HG03095 (cell line): ENCODE results near the gene IFT122.

Experiments used
- ATAC-seq: cut with Tn5 transposase; IDR thresholded peaks from one replicate; pipeline ENCODE4 v1.9.1; 2021; ENCODE audit warnings: moderate library complexity; ENCODE audit not compliant: unreplicated experiment

The IFT122 gene

DNA sequence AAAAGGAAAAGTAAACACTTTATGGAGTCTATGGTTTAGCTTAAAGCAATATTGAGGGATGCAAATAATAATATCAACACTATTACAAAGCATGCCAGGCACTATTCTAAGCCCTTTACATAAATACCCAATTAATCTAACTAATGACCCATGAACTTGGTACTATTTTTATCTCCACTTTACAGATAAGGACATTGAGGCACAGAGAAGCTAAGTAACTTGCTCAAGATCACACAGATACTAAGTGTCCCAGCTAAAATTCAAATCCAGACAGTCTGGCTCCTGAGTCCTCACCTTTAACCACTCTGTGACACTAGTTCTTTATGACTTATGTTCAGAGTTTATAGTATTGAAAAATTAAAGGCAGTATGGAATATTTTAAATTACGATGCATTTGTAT lies 5.9 kb upstream of the IFT122 start:
- no peak for ATAC-seq

DNA sequence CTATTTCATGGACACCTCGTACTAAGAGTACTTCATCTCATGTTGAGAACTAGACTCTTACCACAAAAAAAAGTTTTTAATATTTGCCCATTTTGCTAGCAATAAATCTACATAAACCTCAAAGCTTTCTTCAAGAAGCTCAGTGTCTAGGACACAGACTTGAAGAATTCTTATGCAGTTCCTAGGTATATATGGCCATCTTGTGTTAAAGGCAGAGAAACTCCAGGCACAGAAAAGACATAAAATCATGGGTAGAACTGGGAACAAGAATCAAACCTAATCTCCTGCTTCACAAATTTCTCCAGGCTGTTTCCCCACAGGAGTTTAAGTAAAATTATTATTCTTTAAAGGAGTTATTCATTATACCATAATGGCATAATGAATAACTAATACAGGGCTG lies 4.7 kb upstream of the IFT122 start:
- no peak for ATAC-seq

DNA sequence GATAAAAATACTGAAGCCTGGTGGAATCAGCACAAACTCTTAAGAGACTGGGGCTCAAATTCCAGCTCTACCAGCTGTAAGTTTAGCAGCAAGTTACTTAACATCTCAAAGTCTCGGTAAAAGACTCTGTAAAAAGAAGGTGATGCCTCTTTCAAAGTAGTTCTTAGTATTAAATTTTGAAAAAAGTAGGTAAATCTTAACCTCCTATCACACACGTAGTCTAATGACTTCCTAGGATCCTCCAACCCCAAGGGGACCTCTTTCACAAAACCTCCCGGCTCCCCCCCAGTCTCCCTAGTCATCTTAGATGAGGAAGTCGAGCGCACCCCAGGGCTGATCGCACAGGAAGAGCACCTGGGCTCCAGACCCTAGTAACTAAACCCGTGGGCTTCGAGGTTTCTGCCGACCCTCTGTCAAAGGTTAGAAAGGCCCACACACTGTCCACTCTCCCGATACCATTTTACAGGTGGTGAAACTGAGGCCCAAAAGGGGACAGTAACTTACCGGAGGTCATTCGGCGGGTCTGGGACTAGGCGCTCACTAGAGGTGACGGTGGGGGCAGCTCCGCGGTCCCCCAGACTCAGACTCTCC lies 703 bp upstream of the IFT122 start:
- ATAC-seq, result peak; percentile 11

DNA sequence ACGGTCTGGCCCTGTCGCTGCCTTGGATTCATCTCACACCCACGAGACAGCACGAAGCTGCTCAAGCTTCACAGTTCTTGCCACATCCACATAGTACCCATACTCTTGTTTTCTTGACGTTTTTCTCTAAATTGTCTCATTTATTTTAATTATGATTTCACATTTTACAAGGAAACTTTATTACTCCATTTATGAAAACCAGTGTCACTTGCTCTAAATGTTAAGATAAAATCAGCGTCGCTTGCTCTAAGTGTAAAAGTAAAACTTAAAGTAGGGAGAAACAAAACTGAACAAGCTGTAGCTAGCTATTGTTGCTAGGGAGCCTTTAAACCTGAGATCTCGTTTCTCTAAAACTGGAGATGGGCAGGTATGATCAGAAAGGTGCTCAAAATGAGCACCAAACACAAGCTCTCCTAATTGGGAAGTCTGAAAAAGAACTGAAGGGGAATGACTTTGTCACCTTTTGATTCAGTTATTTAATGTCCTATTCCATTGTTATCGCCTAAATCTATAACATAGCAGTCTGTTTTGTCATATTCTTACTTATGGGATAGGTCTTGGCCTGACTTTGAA lies 680 bp downstream of the IFT122 start:
- no peak for ATAC-seq

DNA sequence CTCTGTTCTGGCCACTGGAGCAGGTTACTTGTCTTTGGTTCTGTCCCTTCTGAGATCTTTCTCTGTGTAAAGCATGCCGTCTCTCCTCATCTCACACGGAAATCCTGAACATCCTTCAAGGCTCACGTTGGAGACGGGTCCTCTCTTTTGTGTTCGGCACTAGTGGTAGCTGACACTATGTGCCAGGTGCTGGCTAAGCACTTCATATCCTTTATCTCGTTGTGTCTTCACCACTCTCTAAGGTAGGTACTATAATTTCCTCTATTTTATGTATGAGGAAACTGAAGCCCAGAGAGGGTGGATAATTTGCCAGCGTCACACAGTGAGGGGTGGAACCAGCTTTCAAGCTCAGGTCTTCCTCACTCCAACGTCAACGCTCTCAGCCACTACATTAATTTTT lies 1.2 kb downstream of the IFT122 start:
- no peak for ATAC-seq

DNA sequence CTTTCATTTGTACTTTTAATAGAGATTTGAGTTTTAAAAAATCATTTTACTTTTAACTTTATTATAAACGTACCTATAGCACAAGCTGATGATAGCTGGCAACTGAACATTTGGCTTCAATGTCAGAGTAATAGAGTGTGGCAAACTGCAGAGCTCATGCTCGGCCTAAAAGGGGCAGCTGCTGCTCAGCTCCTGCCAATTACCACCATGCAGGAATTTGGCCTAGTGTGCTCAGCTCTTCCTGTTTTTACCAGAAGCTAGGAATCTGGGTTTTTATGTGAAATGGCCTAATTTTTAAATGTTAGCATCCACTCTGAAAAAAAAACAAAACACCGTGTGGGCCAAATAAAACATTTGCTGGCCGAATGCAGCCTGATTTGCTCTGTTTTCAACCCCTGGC lies 1.8 kb downstream of the IFT122 start:
- ATAC-seq, result no peak

DNA sequence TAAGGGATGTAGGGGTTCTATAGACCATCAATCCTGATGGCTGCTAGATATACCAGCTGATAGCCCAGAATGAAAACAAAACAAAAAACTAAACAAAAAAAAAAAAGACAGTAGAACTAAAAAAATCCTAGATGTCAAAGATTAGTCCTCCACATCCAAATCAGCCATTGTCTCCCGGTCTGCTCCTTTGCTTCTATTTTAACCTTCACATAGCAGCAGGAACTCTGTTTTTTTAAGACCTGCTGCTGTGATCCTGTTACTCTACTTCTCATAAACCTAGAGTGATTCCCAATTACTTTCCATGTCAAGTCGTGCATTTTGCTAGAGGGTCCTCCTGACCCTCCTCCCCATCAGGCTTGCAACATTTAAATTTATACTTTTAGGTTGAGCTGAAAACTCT lies 2.5 kb downstream of the IFT122 start:
- no peak for ATAC-seq

DNA sequence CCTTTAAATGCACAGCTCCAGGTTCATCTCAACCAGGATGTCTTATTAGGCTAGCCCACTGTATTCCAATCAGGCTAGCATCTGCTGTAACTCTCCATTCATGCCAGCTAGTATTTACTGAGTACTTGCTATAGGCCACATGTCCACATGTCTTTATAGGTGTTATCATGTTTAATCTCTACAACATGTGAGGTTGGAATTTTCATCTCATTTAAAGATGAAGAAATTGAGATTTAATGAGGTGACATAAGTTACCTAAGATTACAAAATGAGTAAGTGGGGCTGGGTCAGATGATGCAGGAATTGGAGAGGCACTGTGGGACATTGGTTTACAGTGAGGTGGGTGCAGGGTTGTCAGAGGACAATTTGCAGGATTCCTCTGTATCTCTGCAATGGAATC lies 2.9 kb downstream of the IFT122 start:
- no peak for ATAC-seq

DNA sequence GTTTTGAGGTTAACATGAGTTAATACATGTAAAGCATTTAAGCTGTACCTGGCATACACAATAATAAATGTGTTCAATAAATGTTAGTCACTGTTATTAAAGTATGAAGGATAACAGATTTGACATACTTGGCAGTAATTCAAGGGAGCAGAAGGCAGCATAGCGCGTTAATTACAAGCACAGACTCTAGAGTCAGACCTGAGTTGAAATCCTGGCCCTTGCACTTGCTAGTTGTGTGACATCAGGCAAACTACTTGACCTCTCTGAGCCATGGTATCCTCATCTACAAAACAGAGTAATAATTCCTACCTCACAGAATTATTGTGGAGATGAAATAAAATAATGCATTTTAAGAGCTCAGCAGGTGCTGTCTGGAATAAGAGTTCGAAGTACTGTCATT lies 5.4 kb downstream of the IFT122 start:
- ATAC-seq, result no peak

DNA sequence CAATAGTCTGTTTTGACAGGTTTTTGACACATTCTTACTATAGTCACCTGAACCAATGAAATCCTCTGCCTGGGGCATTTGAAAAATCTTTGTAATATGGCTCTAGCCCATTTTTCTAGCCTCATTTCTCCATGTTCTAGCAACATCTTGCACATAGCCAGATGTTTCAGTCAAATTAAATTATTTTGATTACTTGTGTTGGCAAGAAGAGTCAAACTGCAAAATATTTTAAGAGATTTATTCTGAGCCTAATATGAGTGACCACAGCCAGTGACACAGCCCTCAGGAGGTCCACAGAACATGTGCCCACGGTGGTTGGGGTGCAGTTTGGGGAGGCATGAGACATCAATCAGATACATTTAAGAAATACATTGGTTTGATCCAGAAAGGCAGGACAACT lies 6.9 kb downstream of the IFT122 start:
- no peak for ATAC-seq

DNA sequence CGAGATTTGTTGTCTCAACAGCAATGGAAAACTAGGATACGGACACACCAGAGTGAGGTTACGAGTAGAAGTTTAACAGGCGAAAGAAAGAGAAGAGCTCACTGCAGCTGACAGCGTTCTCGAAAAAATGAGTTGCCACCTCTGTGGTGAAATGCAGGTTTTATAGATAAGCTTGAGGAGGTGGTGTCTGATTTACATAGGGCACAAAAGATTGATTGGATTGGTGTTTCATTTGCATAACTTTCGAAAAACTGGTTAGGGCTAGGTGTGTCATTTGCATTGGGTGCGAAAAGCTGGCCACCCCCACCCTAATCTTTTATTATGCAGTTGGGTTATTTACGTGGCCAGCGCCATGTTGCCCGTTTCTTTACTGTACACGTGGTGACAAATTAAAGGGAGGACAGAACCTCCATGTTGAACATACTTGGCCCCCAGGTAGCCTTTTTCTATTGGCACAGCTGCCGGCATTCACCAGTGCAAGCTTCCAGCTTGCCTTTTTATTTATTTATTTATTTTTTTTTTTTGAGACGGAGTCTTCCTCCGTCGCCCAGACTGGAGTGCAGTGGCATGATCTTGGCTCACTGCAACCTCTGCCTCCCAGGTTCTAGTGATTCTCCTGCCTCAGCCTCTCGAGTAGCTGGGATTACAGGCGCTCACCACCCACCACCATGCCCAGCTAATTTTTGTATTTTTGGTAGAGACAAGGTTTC lies 8.3 kb downstream of the IFT122 start:
- ATAC-seq, result no peak

DNA sequence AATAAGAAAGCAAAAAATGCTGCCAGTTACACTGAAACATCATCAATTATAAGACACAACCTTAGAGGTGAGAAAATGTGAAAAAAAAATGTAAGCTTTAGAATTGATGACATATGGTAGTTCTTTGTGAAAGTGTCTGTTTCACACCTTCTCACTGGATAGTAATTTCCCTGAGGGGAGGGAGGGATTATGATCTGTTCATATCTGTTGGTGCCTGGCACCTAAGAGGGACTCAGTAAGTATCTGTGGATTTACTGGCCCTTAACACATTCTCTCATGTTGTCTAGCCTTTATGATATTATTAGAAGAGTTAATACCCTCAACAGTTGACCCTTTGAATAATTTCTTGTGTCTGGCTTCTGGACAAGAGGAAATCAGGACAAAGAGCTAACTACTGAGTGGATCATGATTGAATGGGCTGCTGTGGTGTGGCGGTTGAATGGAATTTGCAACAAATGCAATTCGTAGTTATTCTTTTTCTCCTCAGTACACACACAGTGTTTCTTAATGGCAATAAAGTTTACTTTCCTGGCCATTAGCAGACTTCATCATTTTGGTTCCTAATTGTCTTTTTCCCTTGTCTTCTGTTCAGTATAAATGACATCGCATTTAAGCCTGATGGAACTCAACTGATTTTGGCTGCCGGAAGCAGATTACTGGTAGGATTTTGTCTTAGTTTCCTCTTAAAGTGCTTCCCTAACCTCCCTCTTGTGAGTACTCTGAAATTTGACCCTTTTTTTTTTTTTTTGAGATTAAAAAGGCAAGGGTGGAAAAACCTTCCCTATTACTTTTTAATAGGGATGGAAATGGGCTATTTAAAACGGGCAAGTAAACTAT lies 9.5 kb downstream of the IFT122 start:
- ATAC-seq, result no peak

DNA sequence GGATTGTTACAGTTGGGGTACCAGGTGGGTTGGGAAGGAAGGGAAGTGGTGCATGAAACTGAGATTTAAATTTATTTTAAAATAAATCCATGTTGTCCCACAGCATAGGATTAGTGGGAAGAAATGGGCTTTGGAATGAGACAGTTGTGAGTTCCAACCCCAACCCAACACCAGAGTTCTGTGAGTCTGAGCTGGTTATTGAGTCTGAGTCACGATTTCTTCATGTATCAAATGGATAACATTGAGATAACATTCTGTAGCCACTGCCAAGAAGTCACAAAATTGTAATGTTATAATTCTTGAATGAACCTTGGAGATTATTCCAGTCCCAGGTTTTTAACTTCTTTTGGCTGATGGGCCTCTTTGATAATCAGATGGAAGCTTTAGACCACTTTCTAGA lies 13.7 kb downstream of the IFT122 start:
- no peak for ATAC-seq

DNA sequence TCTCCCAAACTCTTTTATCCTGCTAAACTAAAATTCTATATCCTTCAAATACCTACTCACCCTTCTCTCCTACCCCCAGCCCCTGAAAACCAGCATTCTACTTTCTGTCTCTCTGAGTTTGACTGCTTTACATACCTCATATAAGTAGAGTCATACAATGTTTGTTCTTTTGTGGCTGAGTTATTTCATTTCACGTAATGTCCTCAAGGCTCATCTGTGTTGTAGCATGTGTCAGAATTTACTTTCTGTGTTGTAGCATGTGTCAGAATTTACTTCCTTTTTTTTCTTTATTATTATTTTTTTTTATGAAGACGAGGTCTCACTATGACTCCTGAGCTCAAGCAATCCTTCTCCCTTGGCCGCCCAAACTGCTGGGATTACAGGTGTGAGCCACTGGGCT lies 20.1 kb downstream of the IFT122 start:
- peak; percentile 53 for ATAC-seq

DNA sequence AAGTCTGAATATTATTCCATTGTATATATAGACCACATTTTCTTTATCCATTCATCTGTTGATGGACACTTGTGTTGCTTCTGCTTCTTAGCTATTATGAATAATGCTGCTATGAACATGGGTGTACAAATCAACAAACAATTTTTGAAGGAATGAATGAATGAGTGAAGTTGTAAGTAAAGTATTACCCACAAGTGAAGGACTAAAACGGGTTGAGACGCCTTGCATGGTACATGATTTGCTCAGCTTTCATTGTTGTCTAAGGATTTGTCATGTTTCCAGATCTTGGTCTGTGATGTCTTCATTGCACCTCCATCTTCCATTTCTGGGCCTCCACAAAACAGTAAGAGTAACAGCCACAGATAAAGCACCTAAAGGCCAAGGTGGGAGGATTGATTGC lies 20.5 kb downstream of the IFT122 start:
- ATAC-seq, result no peak

DNA sequence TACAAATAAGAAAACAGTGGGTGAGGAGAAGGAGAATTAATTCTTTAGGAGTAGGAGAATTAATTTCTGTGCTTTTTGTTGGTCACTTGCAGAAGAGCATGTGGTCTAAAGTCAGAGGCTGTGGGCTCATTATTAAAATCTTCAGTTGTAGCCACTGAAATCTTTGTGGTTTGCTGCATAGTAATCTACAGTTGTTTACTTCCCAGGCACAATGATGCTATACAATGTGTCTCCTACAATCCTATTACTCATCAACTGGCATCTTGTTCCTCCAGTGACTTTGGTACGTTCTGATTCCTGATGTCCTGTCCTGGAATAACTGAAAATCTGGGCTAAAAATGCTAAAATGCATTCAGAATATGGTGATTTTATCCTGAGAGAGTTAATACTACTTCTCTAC lies 21.0 kb downstream of the IFT122 start:
- peak; percentile 45 for ATAC-seq

DNA sequence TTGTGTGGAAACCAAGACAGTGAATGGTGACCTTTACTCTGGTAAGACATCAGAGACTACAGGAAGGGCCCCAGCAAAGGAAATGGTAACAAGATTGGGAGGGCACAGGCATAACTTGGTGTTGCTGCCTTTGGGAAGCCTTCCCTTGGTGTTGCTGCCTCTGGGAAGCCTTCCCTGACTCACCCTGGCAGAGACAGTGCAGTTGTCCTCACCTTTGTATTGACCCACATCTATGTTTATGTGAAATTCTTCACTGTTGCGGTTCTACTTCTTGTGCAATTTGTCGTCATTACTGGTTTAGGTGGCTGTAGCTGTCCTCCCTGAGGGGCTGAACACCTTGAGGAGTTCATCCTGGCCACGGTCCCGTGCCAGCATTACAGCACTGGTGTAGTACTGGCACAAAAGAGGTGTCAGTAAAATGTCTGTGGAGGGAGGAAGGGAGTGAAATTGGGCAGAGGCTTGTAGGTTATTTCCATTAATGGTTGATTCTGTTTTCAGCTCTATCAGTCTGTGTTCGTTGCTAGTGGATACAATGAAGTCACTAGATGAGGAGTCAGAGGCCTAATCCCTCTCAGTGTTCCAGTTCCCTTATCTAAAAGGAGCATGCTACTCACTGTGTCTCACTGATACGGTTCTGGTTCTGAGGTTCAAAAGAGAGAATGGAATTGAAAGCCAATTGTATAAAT lies 21.6 kb downstream of the IFT122 start:
- peak; percentile 7 for ATAC-seq

DNA sequence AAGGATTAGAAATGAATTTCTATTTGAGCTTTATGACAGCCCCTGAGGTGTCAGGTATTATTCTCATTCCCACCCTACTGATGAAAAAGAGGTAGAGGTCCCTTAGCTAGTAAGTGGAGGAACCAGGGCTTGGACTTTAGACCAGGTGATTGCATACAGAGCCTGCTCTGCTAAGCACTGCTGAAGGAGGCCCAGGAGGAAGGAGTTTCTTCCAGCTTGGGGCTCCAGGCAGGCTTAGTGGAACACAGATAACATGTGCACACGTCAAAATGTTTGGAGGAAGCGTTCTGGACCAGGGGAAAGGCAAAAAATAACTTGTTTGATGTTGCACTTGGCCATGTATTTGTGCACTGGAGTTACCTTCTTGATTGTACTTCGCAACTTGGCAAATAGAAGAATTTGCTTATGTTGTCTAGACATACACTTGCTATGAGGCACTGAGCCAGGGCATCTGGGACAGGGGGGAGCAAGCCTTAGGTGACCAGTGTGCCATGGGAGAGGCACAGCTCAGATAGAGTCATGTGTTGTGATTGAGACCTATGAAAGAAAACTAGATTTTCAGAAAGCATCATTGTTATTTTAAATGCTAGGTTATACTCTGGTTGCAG lies 22.4 kb downstream of the IFT122 start:
- ATAC-seq, result no peak

DNA sequence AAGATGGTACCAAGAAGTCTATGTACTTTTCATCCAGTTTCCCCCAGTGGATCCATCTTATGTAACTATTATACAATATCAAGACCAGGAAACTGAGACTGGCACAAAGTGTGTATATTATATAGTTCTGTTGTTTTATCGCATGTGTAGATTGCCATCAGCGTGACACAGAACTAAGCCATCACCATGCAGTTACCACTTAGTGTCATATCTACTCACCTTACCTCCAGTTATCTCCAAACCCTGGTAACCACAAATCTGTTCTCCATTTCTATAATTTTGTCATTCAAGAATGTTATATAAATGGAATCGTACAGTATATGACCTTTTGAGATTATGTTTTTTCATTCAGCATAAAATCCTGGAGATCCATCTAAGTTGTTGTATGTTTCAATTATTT lies 23.1 kb downstream of the IFT122 start:
- ATAC-seq, result no peak

DNA sequence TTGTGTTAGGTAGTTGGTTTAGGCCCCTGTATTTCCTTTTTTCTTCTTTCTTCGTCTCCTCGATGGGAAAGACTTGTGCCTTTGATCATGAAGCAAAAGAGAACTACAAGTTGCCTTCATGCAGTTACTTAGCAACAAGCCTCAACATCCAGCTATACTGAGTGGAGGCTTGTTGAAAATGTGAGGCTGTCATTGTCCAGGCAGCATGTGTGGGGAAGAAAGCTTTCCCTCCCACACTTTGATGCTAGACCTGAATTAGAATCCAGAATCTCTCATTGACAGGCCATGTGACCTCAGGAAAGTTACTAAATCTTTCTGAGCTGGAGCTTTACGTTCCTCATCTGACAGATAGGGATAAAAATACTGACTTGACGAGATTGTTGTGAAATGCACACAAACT lies 23.7 kb downstream of the IFT122 start:
- ATAC-seq, result no peak

DNA sequence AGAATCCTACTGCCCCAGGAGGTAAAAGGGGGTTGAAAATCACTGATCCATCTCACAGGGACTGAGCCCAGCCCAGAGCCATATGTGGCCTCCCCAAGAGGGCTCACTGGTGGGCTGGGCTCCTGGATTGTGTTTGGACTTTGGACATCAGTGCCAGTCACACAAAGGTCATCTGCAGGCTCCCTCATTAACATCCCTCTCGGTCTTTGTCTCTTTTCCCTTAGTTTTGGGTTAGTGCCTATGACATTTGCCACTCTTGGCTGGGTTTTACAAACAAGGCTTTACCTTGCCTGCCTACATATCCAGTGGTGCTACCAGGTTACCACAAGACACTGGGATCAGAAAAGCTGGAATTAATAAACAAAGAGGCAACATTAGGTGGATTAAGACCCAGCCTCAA lies 27.9 kb downstream of the IFT122 start:
- no peak for ATAC-seq
